Activated T-helper 1 cell treated with anti-CD3 and anti-CD28 coated beads, Interleukin-2, amount 50 U/mL, for 16 hours (primary cell): ENCODE data around the gene ECHS1.
"Not testable (repeated sequence)": the region's sequence is repeated elsewhere in the genome, so short reads cannot be mapped to it uniquely, and the experiment has no call there.

Source experiments
- DNase-seq, 2 donors: peaks; one replicate each; pipeline ENCODE4 v3.0.0-alpha.2; 2020; ENCODE audit warnings: low read depth in 1 of 2, low spot score in 1 of 2

ECHS1 gene

DNA sequence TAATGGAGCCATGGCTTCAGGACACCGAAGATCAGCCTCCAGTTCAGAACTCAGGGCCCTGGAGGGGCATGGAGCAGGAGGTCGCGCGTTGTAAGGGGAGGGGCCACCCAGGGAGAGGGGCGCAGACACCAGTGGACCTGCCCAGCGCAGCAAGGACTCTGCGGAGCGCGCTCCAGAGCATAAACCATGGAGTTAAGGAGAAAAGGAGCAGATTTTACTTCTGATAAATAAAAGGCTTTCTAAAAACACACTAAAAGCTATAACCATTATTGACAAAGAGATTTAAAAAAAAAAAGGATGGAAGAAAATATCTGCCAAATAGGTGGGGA, 47.0 kb downstream of the ECHS1 start:
- DNase-seq: no peak

DNA sequence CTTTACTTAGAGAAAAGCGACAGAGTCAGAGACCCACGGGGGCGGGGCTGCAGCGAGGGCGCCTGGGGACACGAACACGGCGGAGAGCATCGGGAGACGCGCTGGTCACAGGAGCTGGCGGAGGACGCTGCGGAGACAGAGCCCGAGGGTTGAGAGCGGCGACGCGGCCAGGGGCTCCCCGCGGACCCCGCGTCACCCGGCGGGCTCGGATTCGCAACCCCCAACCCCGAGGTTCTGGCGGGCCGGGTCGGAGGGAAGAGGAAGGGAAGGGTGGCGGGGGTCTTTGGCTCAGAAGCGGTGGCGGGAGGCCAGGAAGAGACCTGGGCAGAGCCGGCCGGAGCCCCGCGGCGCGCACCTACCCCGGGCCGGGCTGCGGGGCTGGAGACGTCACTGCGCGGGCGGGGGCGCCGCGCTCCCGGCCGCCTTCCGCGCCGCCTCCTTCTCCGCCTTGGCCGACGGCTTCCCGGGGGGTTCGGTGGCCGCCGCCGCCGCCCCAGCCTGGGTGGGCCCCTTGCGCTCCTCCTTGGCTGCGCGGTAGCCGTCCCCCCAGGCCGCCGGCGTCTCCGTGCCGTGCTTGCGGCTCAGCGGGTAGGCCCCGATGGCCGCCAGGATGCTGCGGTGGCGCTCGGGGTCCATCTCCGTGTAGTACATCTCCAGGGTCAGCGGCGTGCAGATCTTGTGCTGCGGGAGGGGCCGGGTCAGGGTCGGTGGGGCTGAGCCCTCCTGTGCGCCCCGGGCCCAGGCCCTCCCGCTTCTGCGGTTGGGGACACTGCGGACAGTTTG, 47.5 kb downstream of the ECHS1 start:
- DNase-seq: no peak

DNA sequence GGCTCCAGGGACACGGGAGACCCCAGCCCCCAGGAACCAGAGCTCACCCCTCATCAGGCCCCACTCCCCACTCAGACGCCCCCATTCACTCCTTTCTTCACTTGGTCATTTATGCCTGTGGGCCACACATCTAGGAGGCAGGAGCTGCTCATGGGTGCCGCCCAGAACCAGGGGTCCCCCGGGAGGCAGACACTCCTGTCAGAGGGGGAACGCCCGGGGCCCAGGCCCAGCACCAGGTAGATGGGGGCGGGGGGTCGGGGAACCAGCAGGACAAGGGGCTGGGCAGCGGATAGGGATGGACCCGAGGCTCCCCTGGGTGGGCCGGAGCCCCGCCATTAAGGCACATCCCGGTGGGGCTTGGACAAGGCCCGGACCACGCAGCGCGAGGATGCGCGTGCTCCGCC, 48.3 kb downstream of the ECHS1 start:
- DNase-seq: no peak

DNA sequence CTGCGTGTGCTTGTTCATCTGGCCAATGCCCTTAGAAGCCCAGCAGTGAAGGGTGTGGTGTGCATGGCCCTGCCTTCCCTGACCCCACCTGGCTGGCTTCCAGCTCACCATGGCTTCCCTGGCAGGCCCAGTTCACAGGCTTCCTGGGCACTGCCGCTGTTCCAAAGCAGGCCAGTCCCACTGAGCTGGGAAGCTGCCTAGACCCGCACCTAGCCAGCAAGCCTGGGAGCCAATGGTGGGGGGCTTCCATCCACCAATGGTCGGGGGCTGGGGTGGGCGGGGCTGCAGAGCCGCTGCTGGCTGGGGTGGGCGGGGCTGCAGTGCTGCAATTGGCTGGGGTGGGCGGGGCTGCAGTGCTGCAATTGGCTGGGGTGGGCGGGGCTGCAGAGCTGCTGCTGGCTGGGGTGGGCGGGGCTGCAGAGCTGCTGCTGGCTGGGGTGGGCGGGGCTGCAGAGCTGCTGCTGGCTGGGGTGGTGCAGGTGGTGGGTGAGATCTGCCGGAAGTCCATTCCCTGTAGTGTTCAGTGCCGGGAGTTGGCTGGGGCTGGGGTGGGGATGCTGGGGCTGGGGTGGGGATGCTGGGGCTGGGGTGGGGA, 48.9 kb downstream of the ECHS1 start:
- no peak for DNase-seq

DNA sequence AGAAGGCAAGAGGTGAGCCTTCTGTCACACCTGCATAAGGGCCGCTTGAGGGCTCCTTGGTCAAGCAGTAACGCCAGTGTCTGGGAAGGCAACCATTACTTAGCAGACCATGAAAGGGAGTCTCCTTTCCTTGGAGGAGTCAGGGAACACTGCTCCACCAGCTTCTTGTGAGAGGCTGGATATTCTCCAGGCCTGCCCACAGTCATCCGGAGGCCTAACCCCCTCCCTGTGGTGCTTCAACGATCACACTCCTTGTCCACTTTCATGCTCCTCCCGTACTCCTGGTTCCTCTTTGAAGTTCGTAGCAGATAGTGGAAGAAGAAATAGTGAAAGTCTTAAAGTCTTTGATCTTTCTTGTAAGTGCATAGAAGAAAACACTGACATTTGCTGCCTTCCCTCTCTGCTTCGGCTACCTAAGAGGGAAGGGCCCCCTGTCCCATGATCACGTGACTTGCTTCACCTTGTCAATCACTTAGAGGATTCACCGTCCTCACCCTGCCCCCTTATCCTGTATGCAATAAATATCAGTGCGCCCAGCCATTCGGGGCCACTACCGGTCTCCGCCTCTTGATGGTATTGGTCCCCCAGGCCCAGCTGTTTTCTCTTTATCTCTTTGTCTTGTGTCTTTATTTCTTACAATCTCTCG, 51.0 kb downstream of the ECHS1 start:
- DNase-seq: not testable (repeated sequence)

DNA sequence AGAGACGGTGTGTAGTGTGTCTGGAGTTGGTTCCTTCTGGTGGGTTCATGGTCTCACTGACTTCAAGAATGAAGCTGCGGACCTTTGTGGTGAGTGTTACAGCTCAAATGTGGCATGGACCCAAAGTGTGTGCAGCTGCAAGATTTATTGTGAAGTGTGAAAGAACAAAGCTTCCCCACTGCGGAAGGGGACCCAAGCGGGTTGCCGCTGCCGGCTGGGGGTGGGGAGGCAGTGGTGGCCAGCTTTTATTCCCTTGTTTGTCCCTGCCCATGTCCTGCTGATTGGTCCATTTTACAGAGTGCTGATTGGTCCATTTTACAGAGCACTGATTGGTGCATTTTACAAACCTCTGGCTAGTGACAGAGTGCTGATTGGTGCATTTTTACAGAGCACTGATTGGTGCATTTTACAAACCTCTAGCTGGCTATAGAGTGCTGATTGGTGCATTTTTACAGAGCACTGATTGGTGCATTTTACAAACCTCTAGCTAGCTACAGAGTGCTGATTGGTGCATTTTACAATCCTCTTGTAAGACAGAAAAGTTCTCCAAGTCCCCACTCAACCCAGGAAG, 52.2 kb downstream of the ECHS1 start:
- DNase-seq: not testable (repeated sequence)

DNA sequence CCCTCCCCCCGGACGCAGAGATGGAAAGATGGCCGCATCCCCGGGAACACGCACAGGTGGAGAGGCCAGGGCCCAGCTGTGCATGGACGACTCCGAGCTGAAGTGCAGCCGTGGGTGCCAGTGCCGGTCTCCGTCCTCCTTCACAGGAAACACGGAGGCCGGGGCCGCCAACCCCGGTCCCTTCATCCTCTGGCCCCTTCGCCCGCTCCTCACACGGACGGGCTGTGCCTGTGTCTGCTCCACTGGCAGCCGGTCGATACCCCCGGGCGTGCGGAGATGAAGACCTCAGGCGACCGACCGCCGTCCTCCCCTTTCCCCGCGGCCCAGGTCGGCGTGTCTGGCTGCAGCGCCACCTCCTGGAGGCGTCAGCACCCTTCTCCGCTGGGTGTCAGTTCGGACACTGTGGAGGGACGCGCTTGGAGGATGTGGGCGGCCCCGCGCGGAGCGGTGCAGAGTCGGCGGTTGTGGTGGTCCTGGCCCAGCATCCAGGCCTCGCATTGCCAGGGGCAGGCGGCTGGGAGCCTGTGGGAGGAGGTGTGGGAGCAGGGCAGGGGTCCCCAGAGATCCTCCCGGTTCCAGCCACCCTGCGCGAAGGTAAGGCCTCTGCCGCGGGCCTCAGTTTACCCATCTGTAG, 54.5 kb downstream of the ECHS1 start:
- DNase-seq: peak; percentile 44 to 54

DNA sequence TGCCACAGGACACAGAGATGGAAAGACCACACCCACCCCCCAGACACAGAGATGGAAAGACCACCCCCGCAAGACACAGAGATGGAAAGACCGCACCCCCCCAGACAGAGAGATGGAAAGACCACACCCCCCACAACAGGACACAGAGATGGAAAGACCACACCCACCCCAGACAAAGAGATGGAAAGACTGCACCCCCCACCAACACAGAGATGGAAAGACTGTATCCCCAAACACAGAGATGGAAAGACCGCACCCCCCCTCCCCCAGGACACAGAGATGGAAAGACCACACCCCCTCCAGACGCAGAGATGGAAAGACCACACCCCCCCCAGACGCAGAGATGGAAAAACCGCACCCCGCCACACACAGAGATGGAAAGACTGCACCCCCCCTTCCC, 56.4 kb downstream of the ECHS1 start:
- DNase-seq: no peak

DNA sequence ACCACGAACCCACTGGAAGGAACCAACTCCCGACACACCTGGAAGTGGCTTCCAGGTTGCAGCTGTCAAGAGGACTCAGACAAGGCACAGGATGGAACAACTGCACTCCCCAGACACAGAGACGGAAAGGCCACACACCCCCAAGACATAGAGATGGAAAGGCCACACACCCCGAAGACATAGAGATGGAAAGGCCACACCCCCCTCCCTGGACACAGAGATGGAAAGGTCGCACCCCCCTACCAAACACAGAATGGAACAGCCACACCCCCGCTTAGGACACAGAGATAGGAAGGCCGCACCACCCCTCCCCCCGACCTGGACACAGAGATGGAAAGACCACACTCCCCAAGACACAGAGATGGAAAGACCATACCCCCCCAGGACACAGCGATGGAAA, 56.9 kb downstream of the ECHS1 start:
- no peak for DNase-seq

DNA sequence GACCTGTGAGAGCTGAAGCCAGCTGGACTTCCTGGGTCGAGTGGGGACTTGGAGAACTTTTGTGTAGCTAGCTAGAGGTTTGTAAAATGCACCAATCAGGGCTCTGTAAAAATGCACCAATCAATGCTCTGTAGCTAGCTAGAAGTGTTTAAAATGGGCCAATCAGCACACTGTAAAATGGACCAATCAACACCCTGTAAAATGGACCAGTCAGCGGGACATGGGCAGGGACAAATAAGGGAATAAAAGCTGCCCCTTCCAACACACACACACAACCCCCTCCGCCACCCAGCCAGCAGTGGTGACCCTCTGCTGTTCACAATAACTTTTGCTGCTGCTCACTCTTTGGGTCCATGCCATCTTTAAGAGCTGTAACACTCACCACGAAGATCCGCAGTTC, 57.3 kb downstream of the ECHS1 start:
- DNase-seq: no peak

DNA sequence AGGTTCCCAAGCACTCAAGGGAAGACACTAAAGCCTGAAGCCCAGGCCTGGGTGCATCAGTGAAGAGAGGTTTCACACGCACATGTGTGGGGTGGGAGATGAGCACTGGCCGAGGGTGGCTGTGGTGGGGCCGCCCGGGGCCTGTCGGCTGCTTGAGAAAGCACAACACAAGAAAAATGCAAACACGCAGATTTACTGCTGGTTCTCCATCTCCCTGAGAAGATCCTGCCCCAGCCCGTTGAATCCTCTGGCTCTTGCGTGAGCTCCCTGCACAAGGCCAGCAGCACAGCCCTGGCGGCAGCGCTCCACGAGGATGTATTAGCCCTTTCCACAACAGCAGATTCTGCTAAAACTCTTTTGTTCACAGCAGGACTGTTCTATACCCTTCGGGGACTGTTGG, 58.2 kb downstream of the ECHS1 start:
- DNase-seq: no peak

DNA sequence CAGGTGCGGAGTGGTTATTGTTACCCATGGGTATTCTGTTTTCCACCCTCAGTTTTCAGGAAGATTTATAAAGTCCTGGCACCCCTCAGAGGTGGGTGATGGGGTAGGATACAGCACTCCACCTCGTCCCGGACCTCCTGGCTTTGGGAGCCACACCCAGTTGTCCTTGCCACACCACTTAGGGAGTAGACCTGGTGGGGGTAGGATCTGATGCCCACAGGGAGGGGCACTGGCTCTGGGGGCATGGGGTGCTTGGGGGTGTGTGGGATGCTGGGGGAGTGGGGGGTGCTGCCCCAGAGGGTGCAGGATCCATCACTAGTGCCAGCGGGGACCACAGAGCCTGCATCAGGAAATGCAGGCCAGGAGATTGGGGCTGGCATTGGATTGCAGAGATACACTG, 60.0 kb downstream of the ECHS1 start:
- DNase-seq: no peak

DNA sequence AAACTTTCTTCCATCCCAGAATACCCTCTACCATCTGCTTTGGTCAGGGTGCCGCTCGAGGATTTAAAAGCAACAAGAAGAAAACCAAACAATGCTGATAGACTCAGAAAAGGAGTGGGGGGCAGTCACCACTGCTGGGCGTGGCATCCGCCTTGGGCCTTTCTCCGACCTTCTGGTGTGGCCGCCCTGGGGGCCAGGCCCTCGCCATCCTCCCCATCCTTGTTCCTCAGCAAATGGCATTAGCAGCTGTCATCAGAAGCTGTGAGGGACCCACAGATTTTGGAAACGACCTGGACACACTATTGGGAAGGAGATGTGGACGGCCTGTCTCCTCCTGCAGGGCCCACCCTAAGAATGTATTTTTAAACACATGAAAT, 60.4 kb downstream of the ECHS1 start:
- DNase-seq: no peak
